K562 (cell line): ENCODE measurements around the gene GPN3. TPM values are rescaled to one million over a fixed set of nuclear protein-coding genes. Genes with fewer than 3 reads are reported as not detected.

Experiments used
- CEBPB ChIP-seq: fragments of 450-650 bp; IDR thresholded peaks from 2 replicates; pipeline ENCODE4 v1.6.1; 2016; ENCODE audit warnings: missing genetic modification characterization, missing compliant biosample characterization
- CUX1 ChIP-seq: fragments of 200-800 bp; sonication (Bioruptor generic); IDR thresholded peaks from 2 replicates; pipeline ENCODE4 v1.6.1; 2016; ENCODE audit warnings: missing genetic modification characterization, missing compliant biosample characterization
- DEAF1 ChIP-seq: fragments of 450-650 bp; formaldehyde crosslinking; IDR thresholded peaks from 2 replicates; pipeline ENCODE4 v1.4.0; 2020; ENCODE audit warnings: mild to moderate bottlenecking, moderate library complexity
- ETV1 ChIP-seq: fragments of 450-650 bp; conservative IDR thresholded peaks from 2 replicates; pipeline ENCODE4 v1.6.1; 2016; ENCODE audit warnings: missing genetic modification characterization, control low read depth, low read depth, missing compliant biosample characterization
- GTF2B ChIP-seq: IDR thresholded peaks from 2 replicates; pipeline ENCODE4 v1.6.1; 2011; ENCODE audit not compliant: insufficient read length; ENCODE audit errors: extremely low read depth
- MYNN ChIP-seq, 2 experiments: sonication (generic); formaldehyde crosslinking in 1 of 2; IDR thresholded peaks; 2 replicates each; pipeline versions ENCODE4 v1.5.0 to v1.6.1; 2016 to 2020; ENCODE audit warnings: antibody characterized with exemption in 1 of 2, missing genetic modification reagents in 1 of 2
- PRDM10 ChIP-seq: fragments of 450-650 bp; IDR thresholded peaks from 2 replicates; pipeline ENCODE4 v1.6.1; 2018; ENCODE audit not compliant: partially characterized antibody
- RAD51 ChIP-seq: fragments of 450-650 bp; IDR thresholded peaks from 2 replicates; pipeline ENCODE4 v1.7.1; 2016; ENCODE audit warnings: low read depth, mild to moderate bottlenecking, borderline replicate concordance
- ZNF512 ChIP-seq: IDR thresholded peaks from 2 replicates; pipeline ENCODE4 v1.6.1; 2016; ENCODE audit warnings: missing genetic modification characterization, missing compliant biosample characterization
- ZNF584 ChIP-seq: fragments of 200-800 bp; sonication (Bioruptor generic); IDR thresholded peaks from 2 replicates; pipeline ENCODE4 v1.6.1; 2016; ENCODE audit warnings: low read depth, mild to moderate bottlenecking, missing genetic modification characterization, missing compliant biosample characterization
- polyA plus RNA-seq, 8 experiments: library from polyadenylated mRNA; depleted of rRNA in 4 of 8; stranded (reverse) in 5 of 8; unstranded in 3 of 8; fragments of >200 nt; fragmentation: Nextera tagmentation in 2 of 8; fragmentation: Illumina TruSeq in 1 of 8; extraction: Ambion mirVana in 2 of 8; extraction: Trizol in 1 of 8; gene quantifications; 2 replicates each; pipeline versions ENCODE4 v1.2.1 to v1.2.3, GENCODE V29; 2011 to 2014; ENCODE audit warnings: inconsistent platforms in 1 of 8, missing spikeins in 1 of 8
- total RNA-seq, 7 experiments: library from RNA; depleted of rRNA in 6 of 7; stranded (reverse); fragments of >200 nt in 6 of 7; fragmentation: Illumina TruSeq in 2 of 7; extraction: Trizol in 2 of 7; gene quantifications; 2 replicates each; pipeline versions ENCODE4 v1.2.1 to v1.2.3, GENCODE V29; 2011 to 2021; ENCODE audit warnings: low replicate concordance in 1 of 7

Gene GPN3
- total and polyA plus RNA-seq, 9 of the 15 experiments (the other 6 are each of a cell fraction or from before 2014, with no cell fraction given) = 35.8 to 123 (median 64.2) TPM

- TF ChIP-seq CUX1 (CRISPR knock-in tag) (no peak), PRDM10 (no peak), GTF2B (no peak), RAD51 (peak; percentile 56; the same call in 1 of the 2 replicates), MYNN (IDR thresholded peaks at IDR 0.05) (no peak), MYNN (CRISPR knock-in tag; IDR thresholded peaks at IDR 0.05) (no peak), DEAF1 (no peak), CEBPB (tag) (no peak), ETV1 (no peak), ZNF584 (no peak), ZNF512 (no peak)
Observed at GRCh38 chr12:110403146-110403975, 64.7 kb downstream of the GPN3 start, which contains the start of gene ANAPC7 (continued).
